Fibroblast of skin of abdomen (primary cell): Measurements from ENCODE around the gene KAZN.

Experiments used
- DNase-seq: peaks from one replicate; pipeline ENCODE4 v3.0.0-alpha.2; 2013

The KAZN gene

DNA sequence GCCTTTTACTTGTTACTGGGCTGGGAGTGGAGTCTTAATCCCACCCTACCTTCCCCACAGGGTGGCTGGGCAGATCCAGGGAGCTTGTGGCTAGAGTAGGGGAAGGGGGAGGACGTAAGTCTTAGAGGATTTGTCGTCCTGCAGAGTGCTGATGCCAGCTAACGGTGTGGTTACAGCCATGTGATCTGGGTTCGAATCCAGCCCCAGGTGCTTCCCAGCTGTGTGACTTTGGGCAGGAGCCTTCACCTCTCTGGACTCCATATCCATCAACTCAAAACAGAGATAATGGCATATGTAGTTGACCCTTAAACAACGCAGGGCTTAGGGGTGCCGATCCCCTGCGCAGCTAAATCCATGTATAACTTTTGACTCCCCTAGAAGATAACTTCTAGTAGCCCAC, 446.6 kb downstream of the KAZN start:
- DNase-seq, result no peak

DNA sequence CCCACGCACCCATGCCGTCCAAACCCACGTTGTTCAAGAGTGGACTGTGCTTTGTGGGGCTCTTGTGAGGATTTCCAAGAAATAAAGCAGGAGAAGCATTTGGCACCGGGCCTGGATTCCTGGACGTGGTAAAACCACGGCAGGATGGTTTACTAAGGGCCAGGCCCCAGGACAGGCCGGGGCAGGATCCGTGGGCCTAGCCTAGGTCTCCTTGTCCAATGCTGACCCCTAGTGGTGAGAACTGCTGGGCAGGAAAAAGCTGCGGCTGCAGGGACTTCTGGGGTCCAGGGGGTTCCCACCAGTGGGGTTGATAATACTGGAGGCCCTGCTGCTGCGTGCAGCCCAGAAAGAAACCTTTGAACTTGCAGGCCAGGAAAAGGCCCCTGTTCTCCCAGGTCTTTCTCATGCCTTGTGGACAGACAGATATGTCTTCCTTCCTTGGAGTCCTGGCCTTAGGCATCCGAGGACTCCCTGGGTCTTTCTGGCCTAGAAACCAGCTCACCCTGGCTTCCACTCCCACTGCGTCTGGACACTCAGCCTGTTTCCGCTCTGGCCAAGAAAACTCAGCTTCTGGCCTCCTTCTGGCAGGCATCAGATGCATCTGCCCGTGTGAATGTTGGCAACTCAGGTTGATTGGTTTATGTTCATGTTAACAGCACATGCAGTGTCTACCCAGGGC, 448.1 kb downstream of the KAZN start:
- DNase-seq, result peak; percentile 77

DNA sequence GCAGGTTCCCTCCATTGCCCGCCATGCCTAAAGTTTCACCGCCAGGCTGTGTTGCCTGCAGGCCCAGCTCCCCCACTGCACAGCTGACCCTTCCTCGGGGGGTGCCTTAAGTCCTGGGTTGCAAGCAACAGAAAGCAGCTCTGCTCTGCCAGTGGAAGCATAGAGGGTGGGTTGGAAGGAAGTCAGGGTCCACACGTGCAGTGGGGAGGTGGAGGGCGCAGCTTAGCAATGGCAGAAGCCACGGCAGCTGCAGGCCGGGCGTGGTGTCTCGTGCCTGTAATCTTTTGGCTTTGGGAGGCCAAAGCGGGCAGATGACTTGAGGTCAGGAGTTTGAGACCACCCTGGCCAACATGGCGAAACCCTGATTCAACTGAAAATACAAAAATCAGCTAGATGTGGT, 448.8 kb downstream of the KAZN start:
- DNase-seq, result no peak

DNA sequence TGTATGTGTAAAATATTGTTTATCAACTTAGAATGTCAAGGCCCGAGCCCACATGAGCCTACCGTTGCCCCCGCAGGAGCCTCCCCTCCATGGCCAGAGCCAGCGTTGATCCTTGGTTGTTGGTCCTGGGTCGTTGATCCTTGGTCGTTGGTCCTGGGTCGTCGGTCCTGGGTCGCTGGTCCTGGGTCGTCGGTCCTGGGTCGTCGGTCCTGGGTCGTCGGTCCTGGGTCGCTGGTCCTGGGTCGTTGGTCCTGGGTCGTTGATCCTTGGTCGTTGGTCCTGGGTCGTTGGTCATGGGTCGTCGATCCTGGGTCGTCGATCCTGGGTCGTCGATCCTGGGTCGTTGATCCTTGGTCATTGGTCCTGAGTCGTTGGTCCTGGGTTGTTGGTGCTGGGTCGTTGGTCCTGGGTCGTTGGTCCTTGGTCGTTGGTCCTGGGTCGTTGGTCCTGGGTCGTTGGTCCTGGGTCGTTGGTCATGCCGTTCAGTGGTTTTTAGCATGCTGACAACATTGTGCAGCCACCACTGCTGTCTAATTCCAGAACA, 450.0 kb downstream of the KAZN start:
- DNase-seq, result no peak

DNA sequence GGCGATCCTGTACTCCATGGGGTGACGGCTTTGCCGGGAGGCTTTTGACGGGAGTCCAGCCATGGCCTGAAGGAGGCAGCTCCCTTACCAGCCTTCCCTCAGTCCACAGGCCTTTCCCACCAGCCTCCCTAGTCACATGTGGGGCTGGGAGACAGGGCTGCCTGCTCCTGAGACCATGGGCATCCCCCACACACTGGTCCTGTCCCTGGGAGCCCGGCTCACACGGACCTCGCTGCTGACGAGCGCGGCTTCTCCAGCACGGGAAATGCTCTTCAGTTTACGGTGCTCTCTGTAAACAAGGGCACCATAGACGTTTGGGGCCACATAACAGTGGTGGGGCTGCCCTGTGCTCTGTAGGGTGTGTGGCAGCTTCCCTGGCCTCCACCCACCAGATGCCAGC, 450.6 kb downstream of the KAZN start:
- DNase-seq, result no peak

GRCh38 chr1:15051882-15052528, 453.5 kb downstream of the KAZN start:
- DNase-seq, result peak; percentile 15

GRCh38 chr1:15053153-15053552, 454.7 kb downstream of the KAZN start:
- no peak for DNase-seq

DNA sequence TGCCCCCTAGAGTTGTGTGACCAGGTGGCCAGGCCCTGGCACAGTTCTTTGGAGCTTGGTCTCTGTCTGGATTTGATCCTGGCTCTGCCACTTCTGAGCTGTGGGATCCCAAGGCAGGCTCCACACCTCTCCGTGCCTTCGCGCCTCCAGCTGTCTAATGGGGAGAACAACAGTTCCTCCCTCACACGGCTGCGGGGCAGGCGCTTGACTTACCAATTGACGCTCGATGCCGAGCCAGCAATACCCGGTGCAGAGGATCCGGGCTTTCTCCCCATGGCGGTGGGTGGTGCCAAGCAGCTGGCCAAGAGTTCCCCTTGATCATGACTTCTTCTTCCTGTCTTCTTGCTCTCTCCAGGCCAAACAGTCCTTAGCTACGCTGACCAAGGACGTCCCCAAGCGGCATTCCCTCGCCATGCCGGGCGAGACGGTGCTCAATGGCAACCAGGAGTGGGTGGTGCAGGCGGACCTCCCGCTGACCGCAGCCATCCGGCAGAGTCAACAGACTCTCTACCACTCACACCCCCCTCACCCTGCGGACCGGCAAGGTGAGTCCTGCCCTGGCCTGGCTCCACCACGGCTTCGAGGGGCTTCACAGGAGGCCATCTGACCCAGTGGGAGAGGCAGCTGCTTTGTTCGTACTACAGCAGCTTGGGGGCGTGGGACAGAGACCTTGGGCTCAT, 457.4 kb downstream of the KAZN start:
- no peak for DNase-seq

DNA sequence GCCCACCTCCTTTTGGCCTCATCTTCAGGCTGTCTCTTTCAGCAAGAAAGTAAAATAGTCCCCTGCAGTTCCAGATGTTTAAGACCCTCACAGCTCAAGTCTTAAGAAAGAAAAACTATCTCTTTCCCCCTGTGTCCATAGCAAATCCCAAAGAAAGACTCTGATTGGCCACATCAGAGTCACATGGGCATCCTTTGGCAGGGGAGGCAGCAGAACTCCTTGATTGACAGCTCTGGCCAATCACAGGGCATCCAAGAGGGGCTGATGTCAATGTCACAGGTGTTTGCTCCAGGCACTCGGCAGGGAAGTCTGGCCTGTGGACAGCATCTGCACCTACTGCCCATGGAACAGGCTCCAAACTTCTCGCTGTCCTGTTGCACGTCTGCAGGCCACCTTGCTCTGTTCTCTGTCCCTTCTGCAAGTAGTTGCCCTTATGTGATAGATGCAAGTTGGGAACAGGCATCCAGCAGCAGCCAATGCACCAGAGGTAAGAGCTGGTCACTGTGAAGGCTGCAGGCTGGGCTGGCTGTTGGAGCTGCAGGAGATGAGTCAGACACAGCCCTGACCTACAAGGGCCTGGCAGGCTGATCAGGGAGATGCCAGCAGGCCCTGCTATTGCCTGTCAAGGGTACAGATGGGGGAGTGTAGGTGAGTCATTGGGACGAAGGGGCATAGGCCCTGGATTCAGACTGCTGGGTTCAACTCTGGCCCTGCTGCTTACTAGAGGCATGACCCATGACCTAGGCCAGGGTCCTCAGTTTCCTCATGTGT, 458.2 kb downstream of the KAZN start:
- no peak for DNase-seq

GRCh38 chr1:15057834-15058233, 459.3 kb downstream of the KAZN start:
- DNase-seq, result no peak

GRCh38 chr1:15058261-15058660, 459.8 kb downstream of the KAZN start:
- DNase-seq, result no peak

DNA sequence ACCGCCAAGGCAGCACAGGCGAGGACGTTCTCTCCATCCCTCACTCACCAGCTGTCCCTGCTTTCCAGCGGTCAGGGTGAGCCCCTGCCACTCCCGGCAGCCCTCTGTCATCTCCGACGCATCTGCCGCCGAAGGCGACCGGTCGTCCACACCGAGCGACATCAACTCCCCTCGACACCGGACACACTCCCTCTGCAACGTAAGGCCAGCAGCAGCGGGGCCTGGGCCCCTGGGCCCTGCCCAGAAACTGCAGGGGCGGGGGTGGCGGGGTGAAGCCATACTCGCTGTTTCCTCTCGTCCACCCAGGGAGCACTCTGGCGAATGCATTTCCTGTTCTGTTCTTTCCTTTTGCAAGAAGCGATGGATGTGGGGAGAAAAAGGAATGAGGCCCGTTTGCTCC, 461.6 kb downstream of the KAZN start:
- no peak for DNase-seq

DNA sequence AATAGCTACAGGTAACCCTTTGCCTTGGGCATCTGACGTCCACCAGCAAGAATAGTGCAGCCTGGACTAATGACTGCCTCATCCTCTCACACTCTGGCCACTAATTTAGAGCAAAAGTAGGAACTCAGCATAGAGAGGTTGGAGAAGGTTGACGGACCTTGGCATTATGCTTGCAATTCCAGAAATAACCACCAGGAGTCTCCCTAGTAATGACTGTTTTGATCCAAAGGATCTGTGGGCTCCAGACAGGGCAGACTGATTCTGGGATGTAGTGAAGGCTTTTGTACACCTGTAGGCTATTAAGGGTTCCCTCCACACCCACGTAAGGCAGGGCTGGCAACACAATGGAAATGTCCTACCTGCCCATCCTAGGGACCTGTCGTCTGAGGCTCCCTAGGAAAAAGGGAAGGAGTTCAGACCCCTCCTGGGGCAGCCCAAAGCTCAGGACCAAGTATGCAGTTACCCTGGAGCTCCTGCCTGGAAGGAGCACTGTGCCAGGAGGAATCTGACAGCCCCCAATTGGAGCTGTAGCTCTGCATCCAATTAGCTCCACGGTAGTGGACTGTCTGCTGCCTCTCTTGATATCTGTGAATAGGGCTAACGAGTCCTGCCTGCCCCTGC, 464.1 kb downstream of the KAZN start:
- no peak for DNase-seq

GRCh38 chr1:15063346-15063745, 464.9 kb downstream of the KAZN start:
- DNase-seq, result no peak

DNA sequence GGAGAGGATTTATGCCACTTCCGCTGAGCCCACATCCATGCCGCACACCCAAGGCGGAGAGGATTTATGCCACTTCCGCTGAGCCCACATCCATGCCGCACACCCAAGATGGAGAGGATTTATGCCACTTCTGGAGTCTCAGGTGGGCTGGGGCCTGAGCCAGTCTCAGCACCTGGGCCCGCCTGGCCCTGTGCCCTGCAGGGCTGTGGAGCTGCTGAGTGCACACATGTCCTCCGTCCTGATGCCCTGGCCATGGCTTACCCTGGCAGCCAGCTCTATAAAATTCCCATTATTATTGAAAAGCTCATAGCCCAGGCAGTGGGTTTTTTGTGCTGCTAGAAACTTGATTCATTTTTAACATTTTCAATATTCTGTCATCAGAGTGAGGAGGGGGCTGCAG, 465.3 kb downstream of the KAZN start:
- no peak for DNase-seq

- DNase-seq, result no peak
Observed at GRCh38 chr1:15064217-15064929, 465.9 kb downstream of the KAZN start.

- DNase-seq, result no peak
Observed at GRCh38 chr1:15065291-15065690, 466.8 kb downstream of the KAZN start.

DNA sequence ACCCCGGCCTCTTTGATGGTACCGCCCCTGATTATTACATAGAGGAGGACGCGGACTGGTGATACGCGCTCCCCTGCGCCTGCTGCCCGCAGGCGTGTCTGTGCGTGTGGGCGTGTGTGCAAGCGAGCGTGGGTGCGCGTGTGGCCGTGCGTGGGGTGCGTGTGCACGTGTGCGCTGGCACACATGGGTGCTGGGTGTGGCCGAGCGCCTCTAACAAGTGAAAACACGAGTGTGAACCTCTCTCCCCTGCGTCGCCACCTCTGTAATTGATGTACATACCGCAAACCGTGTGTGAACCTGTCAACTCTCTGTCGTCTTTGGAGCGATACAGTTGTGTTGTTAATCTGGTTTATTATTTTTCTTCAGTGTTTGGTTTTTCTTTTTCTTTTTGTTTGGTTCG, 467.3 kb downstream of the KAZN start:
- no peak for DNase-seq

GRCh38 chr1:15066191-15066590, 467.7 kb downstream of the KAZN start:
- DNase-seq, result no peak

DNA sequence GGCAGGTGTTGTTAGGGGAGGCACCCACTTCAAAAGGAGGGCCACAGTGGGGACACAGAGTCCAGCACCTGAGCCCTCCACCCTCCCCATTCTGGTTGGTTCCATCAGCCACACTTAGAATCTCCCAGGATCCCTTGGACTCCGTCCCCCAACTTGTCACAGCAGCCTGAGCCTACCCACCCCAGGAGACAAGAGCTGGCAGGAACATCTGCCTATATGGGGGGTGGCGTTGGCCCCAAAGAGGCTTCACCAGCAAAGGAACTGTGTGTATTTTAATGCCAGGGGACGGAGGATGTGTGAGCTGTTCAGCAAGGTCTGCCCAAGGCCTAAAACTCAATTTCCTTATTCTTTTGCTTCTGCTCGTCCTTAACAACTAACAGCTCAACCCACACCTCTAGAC, 468.7 kb downstream of the KAZN start:
- DNase-seq, result no peak

- no peak for DNase-seq
Observed at GRCh38 chr1:15068152-15068551, 469.7 kb downstream of the KAZN start.

DNA sequence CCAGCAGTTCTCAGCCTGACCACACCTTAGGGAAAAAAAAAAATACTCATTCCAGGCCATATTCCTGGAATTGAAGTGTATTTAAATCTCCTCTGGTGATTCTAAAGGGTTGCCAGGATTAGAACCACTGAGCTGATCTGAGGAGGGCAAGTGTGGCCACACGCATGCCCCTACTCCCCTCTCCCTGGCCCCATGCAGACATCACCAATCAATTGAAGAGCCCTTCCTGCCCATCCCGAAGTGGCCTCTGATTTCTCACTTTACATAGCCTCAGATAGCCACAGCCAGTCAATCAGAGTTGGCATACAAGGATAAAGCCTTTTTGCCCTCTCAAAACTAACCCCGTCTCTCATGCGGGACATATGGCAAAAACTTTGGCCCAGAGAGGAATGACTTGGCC, 470.5 kb downstream of the KAZN start:
- DNase-seq, result no peak
